ENCODE measurements around the gene GFPT1.

DNA sequence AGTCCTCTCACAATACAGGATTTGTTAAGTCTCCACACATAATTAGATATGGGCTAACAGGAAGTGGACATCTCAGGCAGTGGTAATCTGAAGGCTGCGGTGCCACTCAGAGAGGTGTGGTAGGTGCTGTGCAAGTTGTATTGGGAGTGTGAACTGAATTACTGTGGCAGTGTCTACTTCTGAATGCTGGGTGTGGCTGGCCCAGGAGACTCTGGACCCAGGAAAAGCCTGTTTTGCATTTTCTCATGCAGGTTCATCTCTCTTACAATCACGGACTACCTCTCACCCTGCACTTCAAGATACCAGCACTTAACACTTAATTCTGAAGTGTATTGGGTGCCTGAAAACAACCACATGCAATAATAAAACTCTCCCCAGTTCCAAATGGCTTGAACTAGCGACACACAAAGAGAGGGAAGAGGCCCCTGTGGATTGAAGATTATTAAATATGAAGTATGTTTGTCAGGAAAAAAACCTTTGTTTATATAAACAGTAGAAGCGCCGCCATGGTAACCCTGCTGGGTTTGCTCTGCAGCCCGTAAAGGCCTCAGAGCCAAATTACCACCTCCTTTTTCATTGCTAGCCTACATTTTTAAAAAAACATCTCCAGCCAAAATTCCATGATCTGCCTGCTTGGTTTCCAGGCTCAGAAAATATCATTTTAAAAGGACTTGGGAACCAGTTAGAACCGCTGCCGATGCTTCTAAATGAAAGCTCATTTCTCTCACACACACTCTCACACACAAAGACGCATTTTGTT, 77.5 kb downstream of the GFPT1 start:
- TF ChIP-seq CTCF (IDR thresholded peaks at IDR 0.05; ENCODE audit: poor library complexity), result no peak
- TF ChIP-seq EZH2phosphoT487 (IDR thresholded peaks at IDR 0.05; ENCODE audit: low read depth, severe bottlenecking, unreplicated experiment), result no peak
- no peak for TF ChIP-seq EZH2 (IDR thresholded peaks at IDR 0.05; ENCODE audit: borderline replicate concordance)

All from hepatocyte (in vitro differentiated cells).